PC-3 (cell line): ENCODE results near the gene CEP290.

Source experiments
- CTCF ChIP-seq: fragments of 300-600 bp; sonication (generic); conservative IDR thresholded peaks from 2 replicates; pipeline ENCODE4 v1.5.1; 2017; ENCODE audit warnings: antibody characterized with exemption, low read depth, mild to moderate bottlenecking, low read length
- EZH2 ChIP-seq: fragments of 300-600 bp; sonication (generic); IDR thresholded peaks from one replicate; pipeline ENCODE4 v1.6.1; 2017; ENCODE audit warnings: antibody characterized with exemption, mild to moderate bottlenecking, low read length; ENCODE audit not compliant: unreplicated experiment
- EZH2phosphoT487 ChIP-seq: fragments of 300-600 bp; sonication (generic); IDR thresholded peaks from 2 replicates; pipeline ENCODE4 v1.6.1; 2018; ENCODE audit warnings: mild to moderate bottlenecking, antibody characterized with exemption, low read length, borderline replicate concordance

GRCh38 chr12:88035907-88036289 lies 106.0 kb downstream of the CEP290 start:
- TF ChIP-seq CTCF = no peak
- no peak for TF ChIP-seq EZH2phosphoT487
- no peak for TF ChIP-seq EZH2
